ENCODE results near the gene TSPEAR. TPM values are rescaled to one million over a fixed set of nuclear protein-coding genes. Genes with fewer than 3 reads are reported as not detected.
"Not testable (repeated sequence)": the region's sequence is repeated elsewhere in the genome, so short reads cannot be mapped to it uniquely, and the experiment has no call there.

Gene TSPEAR
- total RNA-seq, 1 experiment from 2014 or later = not detected

DNA sequence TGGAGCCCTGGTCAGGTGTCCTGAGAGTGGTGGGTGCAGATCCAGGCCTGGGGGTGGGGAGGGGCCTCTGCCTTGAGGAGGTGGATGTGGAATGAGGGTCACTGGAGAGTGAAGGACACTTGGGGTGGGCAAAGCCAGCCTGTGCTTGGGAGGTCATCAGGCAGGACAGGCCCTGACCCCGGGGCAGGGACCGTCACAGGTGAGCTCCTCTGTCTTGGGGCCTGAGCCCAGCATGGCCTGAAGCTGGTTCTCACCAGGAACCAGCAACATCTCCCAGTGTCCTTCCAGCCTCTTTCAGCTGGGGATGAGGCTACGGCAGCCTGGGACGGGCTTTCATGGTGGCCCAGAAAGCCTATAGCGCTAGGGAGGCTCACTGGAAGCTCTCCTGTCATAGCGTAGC is 159.2 kb downstream of the TSPEAR start:
- DNase-seq (ENCODE audit: low spot score) = no peak

DNA sequence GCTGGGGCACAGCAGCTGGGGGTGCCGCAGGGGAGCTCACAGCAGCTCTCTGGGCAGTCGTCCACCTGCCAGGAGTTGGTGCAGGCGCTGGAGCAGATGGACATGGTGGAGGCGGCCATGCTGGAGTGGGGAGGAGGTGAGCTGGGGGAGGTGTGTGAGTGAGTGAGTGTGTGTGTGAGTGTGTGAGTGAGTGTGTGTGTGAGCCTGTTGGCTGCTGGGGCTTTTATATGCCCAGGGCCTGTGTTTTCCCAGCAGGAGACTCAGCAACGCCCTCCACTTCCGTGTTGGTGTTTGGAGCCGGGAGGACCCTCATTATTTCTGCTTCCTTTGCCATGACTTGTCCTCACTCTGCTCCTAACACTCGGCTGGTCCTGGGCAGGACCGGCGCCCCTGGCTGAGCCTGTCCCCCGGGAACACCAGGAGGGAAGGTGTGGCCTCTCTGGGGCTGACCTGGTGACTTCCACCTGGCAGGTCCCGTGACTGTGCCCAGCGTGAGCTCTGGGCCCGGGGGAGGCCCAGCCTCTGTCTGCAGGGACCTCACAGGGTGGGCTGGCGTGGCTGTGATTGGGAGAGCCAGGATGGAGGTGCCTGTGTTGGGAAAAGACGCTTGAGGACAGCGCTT is 159.9 kb downstream of the TSPEAR start, which contains the start of gene KRTAP10-2:
TSS of gene KRTAP10-2 (minus strand) at position 166 of the 622 bp plus-strand sequence. CDS start at position 119, 47 bp downstream.
- no peak for DNase-seq (ENCODE audit: low spot score)

DNA sequence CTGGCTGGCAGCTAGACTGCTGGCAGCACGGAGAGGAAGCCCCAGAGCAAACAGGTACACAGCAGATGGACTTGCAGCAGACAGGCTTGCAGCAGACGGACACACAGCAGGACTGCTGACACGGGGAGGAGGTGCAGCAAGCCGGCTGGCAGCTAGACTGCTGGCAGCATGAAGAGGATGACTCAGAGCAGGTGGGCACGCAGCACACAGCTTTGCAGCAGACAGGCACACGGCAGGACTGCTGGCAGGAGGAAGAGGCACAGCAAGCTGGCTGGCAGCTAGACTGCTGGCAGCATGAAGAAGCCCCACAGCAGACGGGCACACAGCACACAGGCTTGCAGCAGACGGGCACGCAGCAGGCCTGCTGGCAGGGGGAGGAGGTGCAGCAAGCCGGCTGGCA is 160.6 kb downstream of the TSPEAR start:
- DNase-seq (ENCODE audit: low spot score) = no peak

DNA sequence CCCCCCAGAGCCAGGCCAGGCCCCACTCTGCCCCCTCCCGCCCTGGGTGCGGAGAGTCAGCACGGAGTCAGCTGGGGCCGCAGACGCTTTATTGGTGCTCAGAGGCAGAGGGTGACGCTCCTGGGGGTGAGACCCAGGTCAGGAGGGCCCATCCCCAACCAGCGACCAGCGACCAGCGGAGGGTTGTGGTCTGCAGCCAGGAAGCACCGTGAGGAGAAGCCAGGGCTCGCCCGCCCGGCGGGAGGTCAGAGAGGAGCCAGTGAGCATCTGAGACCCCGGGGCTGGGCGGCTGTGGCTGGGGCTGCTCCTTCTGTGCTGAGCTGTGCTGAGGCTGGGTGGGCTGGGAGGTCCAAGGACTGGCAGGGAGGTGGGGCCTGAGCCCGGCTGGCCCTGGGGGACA is 161.1 kb downstream of the TSPEAR start:
- not testable (repeated sequence) for DNase-seq (ENCODE audit: low spot score)

DNA sequence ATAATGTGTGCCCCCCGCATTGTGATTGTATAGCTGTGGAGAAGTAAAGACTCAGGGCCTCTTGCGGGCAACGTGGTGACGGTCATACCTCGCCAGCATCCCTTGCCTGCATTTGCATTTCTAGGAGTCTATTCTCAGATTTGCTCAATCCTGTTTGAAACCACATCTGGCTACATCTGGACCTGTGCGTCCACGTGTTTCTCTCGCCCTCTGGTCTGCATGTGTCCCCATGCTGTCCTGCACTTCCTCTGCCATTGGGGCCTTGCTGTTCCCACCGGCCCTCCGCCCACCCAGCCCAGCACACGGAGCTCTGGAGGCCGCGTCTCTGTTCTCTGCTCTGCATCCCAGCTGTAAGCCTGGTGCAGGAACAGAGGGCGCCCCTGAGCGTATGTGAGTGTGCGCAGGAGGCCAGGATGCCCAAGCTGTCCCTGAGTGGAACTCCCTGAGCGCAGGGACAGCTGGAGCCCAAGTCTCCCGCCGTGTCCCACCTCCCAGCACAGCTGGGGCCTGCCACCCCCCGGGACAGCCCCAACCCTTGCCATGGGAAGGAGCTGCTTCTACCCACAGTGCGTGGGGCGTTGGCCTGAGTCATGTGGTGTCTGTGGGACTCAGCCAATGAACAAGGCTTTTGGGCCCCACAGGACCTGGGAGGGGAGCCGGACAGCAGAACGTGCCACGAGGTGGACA is 161.7 kb downstream of the TSPEAR start:
- DNase-seq (ENCODE audit: low spot score) = no peak

DNA sequence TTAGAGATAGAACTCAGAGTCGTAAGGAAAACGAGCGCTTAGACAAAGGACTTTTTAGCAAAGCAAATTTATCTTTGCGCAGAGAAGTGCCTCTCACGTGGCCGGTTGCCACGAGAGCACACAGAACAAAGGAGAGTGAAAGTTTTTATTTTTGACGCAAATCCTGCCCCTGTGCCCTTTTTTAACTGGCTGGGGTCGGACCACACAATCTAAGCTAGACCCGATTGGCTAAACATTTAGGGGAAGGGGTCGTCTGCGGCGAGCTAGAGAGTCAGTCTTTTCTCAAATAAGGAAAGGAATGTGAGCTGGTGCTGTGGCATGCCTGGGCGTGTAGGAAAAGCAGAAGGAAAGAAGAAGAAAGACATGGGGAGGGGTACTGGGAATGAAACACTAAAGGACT is 162.4 kb downstream of the TSPEAR start:
- DNase-seq (ENCODE audit: low spot score) = no peak

DNA sequence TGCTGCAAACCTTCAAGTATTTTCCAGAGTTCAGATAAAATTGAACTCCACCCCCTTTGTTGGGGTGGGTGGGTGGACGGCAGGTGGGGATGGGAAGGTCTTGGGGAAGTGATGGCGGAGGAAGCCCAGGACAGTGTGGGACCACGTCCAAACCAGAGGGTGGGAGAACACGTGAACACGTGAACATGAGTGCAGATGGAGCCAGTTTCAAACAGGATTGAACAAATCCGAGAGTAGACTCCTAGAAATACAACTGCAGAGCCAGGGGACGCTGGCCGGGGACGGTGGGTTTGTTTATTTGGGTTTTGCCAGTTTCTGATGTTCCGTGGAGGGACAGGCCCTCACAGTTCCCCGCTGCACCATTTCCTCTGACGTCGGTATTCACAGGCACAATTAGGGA is 163.0 kb downstream of the TSPEAR start:
- DNase-seq (ENCODE audit: low spot score) = no peak

DNA sequence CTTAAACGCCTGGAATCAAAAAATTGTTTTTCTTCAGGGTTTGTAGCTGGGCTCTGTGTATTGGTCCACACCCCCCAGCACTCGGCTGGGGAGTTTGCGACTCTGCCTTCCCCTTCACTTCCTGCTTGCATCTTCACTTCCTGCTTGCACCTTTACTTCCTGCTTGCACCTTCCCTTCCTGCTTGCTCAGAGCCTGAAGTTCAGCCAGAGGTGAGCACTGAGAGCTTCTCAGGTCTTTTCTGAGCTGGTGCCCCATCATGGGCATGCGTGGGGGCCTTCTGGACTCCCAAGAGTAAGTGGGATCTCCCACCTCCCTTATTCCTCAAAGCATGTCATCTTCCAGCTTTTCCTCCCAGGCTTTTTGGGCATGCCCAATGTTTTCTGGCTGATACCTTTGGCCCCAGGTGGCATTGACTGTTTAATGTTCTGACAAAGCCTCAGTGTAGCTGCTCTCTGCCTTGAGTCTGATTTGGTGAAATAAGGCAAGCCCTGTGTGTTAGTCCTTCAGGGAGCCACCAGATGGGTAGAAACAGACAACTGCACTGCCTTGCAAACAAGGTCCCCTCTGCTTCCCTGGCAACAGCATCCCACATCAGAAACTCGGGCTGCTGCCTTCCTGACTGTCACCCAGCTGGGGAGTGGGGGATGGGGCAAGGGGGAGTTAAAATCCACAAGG is 163.6 kb downstream of the TSPEAR start:
- DNase-seq (ENCODE audit: low spot score) = no peak

DNA sequence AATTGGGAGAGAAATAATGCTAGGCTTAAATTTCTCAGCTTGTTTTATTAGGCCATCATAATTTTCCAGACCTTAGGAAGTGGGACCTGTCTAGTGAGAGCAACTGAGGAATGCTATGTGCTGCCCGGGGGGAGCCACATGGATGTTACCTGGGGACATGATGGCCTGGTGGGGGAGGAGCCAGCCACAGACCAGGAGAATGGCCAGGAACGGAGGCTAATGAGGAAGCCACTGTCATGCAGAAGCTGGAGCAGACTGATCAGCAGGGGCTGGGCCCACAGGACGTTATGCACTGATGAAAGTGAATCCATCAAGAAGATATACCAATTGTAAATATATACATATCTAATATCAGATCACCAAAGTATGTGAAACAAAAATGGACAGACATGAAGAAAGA is 166.8 kb downstream of the TSPEAR start:
- DNase-seq (ENCODE audit: low spot score) = no peak

DNA sequence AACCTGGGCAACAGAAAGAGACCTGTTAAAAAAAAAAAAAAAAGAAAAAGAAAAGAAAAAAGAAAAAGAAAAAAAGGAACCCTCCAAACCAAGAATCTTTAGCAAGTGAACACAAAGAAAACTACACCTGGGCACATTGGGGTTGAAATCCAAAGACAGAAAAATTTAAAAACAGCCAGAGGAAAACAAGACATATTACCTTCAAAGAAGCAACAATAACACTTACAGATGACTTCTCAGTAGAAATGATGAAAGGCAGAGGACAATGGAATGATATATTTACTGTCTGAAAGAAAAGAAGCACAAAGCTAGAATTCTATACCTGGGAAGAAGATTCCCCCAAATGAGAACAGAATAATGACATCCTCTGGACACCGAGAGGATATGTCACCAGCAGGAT is 168.7 kb downstream of the TSPEAR start:
- no peak for DNase-seq (ENCODE audit: low spot score)

DNA sequence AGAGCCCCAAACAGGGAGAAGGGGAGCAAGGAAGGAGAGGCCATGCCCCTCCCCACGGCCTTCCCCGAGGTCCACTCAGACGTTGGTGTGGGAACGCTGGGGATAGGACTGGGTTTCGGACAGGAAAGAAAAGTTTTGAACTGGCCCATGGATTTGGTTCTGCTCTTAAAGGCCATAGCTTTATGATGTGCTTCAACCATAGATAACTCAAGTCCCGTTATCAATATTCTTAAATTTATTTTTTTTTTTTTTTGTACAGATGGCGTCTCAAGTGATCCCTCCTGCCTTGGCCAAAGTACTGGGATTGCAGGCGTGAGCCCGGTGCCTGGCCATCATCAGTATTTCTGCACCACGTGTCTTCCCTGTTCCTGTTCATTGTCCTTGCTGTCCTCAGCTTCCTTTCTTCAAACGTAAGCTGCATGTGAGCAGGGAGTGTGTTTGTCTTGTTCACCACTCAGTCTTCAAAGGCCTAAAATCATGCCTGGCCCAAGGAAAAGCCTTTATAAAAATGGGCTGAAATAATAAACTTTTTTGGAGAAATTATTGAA is 170.6 kb downstream of the TSPEAR start:
- no peak for DNase-seq (ENCODE audit: low spot score)

DNA sequence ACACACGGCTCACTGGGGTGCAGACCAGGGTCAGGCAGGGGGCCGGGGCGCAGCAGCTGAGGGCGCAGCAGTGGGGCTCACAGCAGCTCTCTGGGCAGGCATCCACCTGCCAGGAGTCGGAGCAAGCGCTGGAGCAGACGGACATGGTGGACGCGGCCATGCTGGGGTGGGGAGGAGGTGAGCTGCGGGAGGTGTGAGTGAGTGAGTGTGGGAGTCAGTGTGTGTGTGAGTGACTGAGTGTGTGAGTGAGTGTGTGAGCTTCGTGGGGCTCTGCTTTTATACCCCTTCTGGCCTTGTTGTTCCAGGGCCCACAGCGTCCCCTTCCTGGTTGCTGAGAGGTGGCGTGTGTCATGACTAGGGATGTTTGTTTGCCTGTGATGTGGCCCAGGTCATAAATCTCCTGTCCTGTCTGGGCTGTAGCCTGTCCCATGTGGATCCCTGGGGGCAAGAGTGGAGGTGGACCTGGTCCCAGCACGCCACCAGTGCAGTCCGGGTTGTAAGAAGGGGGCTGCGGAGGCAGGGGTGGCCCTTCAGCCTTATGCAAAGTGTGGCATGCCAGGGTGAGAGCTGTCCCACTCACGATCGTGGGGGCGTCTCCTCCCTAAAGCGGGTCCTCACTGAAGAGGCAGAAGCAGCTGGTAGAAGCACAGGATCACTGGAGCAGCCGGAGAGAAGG is 171.2 kb downstream of the TSPEAR start, which contains the start of gene KRTAP10-1:
TSS of gene KRTAP10-1 (minus strand) at position 205 of the 676 bp plus-strand sequence. CDS start at position 160, 45 bp downstream.
- no peak for DNase-seq (ENCODE audit: low spot score)

DNA sequence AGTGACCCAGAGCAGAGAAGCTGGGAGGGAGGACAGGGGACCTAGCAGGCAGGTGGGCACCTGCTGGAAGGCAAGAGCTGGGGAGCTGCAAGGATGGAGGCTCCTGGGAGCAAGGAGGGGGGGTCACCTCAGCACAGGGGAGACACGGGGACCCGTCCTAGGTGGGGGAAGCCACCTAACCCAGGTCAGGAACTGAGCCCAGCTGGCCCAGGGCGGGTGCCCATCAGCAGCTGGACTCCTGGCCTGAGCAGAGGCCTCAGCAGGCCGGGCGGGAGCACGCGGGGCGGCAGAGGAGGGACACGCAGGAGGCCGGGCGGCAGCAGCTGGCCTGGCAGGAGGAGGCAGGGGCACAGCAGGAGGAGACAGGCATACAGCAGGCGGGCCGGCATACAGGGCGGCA is 172.3 kb downstream of the TSPEAR start:
- no peak for DNase-seq (ENCODE audit: low spot score)

DNA sequence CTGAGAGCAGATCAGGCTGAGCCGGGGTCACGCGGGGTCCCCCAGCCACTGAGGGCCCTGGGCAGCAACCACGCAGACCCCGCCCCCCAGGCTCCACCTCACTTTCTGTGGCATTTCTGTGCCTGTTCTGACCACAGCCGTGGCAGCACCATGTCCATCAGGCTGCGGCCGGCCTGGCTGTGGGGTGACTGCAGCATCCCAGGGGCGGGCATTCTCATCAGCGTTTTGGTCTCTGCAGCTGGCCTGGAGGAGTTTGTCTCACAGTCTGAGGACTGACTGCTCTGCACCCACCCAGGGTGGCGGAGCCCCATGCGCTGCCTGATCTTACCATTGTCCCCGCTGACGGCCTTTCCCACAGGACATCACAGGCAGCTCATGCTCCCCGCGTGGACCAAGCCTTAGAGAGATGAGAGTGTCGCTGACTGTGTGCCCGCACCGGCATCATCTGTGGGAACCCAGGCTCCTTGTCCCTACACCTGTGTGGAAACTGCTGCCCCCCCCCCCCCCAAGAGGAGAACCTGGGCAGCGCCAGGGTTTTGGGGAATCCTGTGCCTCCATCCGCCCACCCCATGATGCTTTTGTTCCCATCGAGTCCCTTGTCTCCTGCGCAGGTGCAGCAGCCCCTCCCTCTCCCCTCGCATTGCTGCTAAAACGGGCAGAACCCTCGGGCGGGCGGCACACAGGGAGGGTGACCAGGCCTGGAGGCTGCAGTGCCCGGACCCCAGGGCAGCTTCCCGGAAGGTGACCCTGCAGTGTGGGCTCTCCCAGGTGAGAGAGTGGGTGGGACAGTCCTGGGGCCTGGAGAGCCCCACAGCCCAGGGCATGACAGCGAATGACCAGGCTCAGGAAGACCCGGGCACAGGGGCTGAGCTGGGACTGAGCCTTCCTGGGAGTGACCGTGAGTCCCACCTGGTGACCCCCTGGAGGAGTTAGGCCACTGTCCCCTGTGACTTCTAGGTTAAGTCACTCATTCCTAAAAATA is 173.2 kb downstream of the TSPEAR start:
- no peak for DNase-seq (ENCODE audit: low spot score)

DNA sequence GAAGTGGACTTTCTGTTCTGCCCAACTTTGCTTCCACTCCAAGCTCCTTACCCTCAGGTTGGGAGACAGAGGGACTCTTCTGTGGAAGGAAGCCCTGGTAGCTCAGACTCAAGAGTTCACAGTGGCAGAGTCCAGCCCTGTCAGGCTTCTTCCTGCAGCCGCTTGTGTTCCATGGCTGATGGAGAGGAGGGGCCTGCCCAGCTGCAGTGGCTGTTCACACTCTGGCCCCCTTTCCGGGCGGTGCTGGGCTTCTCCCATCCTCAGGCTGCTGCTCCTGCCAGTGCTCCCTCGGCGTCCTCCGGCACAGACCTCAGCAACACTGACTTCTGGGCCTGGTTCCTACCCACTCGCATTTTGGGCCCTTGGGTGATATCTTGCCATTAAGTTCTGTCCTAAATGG is 175.4 kb downstream of the TSPEAR start:
- no peak for DNase-seq (ENCODE audit: low spot score)

DNA sequence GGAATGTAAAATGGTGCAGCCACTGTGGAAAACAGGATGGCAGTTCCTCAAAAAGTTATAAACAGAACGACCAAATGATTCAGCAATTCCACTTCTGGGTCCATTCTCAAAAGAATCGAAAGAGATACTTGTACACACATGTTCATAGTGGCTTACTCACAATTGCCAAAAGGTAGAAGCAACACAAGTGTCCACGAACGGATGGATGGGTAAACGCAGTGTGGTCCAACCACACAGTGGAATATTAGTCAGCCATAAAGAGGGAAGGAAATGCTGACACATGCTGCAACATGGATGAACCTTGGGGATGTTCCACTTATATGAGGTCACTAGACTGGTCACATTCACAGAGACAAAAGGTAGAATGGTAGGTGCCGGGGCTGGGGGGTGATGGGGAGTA is 176.7 kb downstream of the TSPEAR start:
- DNase-seq (ENCODE audit: low spot score) = no peak

DNA sequence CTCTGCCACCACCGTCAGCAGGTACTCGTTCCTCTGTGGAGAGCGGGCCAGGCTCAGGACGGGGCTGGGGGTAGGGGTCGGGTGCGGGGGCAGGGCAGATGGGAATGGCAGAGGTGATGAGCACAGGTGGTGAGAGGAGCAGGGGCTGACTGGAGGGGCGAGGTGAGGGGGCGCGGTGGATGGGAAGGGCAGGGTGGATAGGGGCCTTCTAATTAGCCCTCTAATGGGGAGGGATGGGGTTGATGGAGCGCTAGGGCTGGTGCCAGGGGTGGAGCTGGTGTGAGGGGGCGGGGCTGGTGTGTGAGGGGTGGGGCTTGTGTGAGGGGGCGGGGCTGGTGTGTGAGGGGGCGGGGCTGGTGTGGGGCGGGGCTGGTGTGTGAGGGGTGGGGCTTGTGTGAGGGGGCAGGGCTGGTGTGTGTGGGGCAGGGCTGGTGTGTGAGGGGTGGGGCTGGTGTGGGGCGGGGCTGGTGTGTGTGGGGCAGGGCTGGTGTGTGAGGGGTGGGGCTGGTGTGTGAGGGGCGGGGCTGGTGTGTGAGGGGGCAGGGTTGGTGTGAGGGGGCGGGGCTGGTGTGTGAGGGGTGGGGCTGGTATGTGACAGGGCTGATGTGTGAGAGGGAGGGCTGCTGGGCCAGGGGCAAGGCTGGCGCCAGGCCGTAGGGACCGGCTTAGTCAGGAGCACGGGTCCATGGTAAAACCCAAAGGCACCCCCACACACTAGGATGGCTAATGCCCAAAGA is 177.3 kb downstream of the TSPEAR start:
- DNase-seq (ENCODE audit: low spot score) = no peak

DNA sequence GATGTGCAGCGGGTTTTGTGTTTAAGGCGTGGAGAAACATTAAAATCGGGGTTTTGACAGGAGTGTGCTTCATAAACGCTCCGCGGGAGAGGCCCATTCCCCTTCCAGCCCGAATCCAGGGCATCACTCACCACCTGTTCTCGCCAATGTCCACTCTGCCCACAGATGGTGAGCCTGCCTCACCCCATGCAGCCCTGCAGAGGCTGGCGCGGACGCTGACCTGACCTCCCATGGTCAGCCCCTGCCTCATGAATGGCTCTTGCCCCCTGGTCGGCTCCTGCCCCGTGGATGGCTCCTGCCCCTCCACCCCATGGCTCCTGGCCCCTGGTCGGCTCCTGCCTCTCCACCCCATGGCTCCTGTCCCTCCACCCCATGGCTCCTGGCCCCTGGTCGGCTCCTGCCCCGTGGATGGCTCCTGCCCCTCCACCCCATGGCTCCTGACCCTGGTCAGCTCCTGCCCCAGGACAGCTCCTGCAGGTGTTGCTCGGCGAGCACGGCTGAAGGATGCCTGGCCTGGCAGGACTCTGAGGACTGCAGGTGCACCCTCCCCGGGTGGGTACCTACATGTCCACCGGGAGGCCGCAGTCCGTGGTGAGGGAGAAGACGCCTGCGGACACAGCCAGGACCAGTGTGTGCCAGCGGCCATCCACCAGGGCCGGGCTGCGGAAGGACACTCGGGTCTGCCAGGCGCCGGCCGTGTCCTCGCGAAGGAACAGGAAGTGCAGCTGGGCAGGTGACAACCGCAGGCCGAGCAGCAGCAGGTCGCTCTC is 178.1 kb downstream of the TSPEAR start:
- DNase-seq (ENCODE audit: low spot score) = no peak

DNA sequence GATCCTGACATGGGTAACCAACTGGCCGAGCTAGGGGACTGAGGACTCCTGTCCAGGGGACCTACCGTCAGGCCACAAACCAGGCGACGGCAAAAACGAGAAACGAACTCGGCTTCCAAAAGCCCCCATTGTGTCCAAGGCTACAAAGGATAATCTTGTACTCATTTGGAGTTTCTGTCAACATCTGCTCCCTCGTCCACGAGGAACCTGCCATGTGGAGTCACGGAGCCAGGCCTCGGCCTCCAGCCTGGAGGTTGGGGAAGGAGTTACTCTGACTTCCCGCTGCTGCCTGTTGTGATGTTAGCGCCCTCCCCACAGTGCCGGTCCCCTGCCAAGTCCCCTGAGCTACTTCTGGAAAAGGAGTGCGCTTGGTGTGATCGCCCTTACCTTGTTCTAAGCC is 178.7 kb downstream of the TSPEAR start:
- no peak for DNase-seq (ENCODE audit: low spot score)

Measured in HT-29 (cell line).